ENCODE results near the gene CDX1.
A peak's percentile ranks its signal among the peaks of the same experiment; 100 is the strongest.

CDX1 gene

DNA sequence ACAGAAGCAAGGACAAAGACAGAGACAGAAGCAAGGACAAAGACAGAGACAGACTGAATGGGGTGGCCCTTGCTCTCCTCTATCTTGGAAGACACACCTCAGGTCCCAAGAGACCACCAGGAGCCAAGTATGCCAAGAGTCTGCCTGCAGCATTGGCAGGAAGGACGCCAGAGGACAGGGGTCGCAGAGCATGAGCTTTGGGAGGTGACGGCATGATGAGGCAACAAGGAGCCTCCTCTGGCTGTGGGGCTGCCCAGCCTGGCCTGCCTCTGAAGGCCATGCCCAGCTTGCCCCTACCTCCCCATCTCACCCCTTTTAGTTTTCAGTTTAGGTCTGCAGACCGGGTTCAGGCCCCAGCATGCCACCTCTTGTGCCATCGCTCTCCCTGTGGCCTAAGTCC, 28.6 kb upstream of the CDX1 start:
- no peak for TF ChIP-seq YY1 (IDR thresholded peaks at IDR 0.05; ENCODE audit: insufficient read depth, insufficient read length)
- TF ChIP-seq ZNF274 (IDR thresholded peaks at IDR 0.05; ENCODE audit: low read depth, low read length) = no peak
- TF ChIP-seq SUZ12 (IDR thresholded peaks at IDR 0.05; ENCODE audit: extremely low read depth, insufficient read depth, insufficient read length) = no peak
- DNase-seq (ENCODE audit: low read depth, low spot score) = no peak
- peaks cover 41% of the 10 kb centered on the region for H3K36me3 ChIP-seq (ENCODE audit: insufficient read depth, insufficient read length, low read length)
- peaks cover 43% of the 10 kb centered on the region for H3K4me1 ChIP-seq (ENCODE audit: insufficient read depth, insufficient read length)
- peak overlapping the region; percentile 44 for H3K9ac ChIP-seq (ENCODE audit: insufficient read length, low read depth)
- H3K9me3 ChIP-seq (ENCODE audit: insufficient read depth, low read length) = no peaks in the 10 kb centered on the region
- H3K4me3 ChIP-seq (ENCODE audit: insufficient read length, low read depth) = no peak overlapping the region
- peaks cover 15% of the 10 kb centered on the region for H3K27me3 ChIP-seq (ENCODE audit: insufficient read depth, insufficient read length)

DNA sequence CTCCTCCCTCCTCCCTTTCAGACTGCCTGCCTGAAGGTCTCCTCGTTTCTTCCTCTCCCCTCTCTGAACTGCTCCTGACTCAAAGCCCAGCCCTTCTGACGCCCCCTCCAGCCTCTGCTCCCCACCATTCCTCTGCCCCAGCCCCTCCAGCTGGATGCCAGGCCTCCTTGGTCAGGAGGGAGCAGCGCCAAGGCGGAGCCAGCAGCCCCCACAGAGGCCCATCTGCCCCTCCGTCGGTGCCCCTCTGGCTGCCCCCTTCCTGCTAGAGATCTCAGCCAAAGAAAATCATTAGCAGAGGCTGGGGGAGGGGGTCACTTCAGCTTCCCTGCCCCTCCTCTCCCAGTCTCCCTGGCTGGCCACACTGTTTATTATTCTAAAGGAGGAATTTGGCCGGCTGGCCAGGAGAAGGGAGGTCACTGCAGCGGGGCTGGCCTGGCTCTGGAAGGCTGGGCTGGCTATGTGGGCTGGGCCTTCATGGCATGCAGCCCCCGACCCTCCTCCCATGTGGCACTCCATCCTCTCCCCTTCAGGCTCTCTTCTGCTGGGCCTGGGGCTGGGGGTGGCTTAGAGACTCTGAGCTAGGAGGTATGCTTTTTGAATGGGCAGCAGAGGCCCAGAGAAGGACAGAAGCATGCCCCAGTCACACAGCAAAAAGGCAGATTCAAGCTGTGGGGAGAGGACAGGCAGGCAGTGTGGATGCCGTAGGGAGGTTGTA, 27.9 kb upstream of the CDX1 start:
- H3K4me1 ChIP-seq (ENCODE audit: insufficient read depth, insufficient read length) = peaks cover 43% of the 10 kb centered on the region
- no peak overlapping the region for H3K4me3 ChIP-seq (ENCODE audit: insufficient read length, low read depth)
- H3K9me3 ChIP-seq (ENCODE audit: insufficient read depth, low read length) = no peaks in the 10 kb centered on the region
- peak overlapping the region; percentile 44 for H3K9ac ChIP-seq (ENCODE audit: insufficient read length, low read depth)
- H3K27me3 ChIP-seq (ENCODE audit: insufficient read depth, insufficient read length) = peaks cover 9% of the 10 kb centered on the region
- no peak for DNase-seq (ENCODE audit: low read depth, low spot score)
- peaks cover 34% of the 10 kb centered on the region for H3K36me3 ChIP-seq (ENCODE audit: insufficient read depth, insufficient read length, low read length)
- TF ChIP-seq YY1 (IDR thresholded peaks at IDR 0.05; ENCODE audit: insufficient read depth, insufficient read length) = no peak
- no peak for TF ChIP-seq SUZ12 (IDR thresholded peaks at IDR 0.05; ENCODE audit: extremely low read depth, insufficient read depth, insufficient read length)
- no peak for TF ChIP-seq ZNF274 (IDR thresholded peaks at IDR 0.05; ENCODE audit: low read depth, low read length)

DNA sequence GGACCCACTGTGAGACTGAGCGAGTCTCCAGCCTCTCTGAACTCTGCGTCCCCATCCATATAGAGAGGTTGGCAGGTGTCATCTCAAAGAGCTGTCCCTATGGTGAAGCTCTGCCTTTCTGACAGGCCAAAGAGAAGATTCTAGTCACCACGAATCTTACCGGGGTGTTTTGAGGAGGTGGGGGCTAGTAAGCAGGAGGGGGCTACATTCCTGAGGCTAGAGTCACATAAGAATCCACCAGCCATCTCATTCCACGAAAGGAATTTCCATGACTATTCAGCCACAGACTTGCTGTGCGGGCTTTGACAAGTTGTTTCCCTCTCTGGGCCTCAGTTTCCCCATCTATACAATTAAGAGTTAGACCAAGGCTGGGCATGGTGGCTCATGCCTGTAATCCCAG, 27.2 kb upstream of the CDX1 start:
- Histone ChIP-seq H3K4me1 (ENCODE audit: insufficient read depth, insufficient read length) (peaks cover 45% of the 10 kb centered on the region), H3K27me3 (ENCODE audit: insufficient read depth, insufficient read length) (peaks cover 6% of the 10 kb centered on the region), H3K4me3 (ENCODE audit: insufficient read length, low read depth) (no peak overlapping the region), H3K9me3 (ENCODE audit: insufficient read depth, low read length) (no peaks in the 10 kb centered on the region), H3K36me3 (ENCODE audit: insufficient read depth, insufficient read length, low read length) (peaks cover 28% of the 10 kb centered on the region), H3K9ac (ENCODE audit: insufficient read length, low read depth) (peak overlapping the region; percentile 44)
- TF ChIP-seq SUZ12 (IDR thresholded peaks at IDR 0.05; ENCODE audit: extremely low read depth, insufficient read depth, insufficient read length) = no peak
- no peak for TF ChIP-seq YY1 (IDR thresholded peaks at IDR 0.05; ENCODE audit: insufficient read depth, insufficient read length)
- no peak for TF ChIP-seq ZNF274 (IDR thresholded peaks at IDR 0.05; ENCODE audit: low read depth, low read length)
- DNase-seq (ENCODE audit: low read depth, low spot score) = no peak

DNA sequence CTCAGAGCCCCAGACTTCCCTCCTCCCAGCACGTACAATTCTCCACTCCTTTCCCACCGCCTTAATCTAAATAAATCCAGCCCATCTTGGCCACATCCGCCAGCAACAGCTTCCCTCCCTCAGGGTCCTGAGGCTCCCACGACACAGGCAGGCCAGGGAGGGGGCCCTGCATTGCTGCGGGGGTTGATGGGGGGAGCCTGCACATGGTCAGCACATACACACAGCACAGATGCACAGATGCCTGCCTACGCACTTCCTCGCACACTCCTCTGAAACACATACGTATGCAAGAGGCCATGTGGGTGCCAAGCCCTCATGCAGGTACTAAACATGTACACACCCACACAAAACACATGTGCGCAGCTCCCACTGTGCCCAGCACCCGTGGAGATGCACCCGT, 25.7 kb upstream of the CDX1 start:
- H3K36me3 ChIP-seq (ENCODE audit: insufficient read depth, insufficient read length, low read length) = peaks cover 13% of the 10 kb centered on the region
- TF ChIP-seq YY1 (IDR thresholded peaks at IDR 0.05; ENCODE audit: insufficient read depth, insufficient read length) (no peak), ZNF274 (IDR thresholded peaks at IDR 0.05; ENCODE audit: low read depth, low read length) (no peak), SUZ12 (IDR thresholded peaks at IDR 0.05; ENCODE audit: extremely low read depth, insufficient read depth, insufficient read length) (no peak)
- H3K4me1 ChIP-seq (ENCODE audit: insufficient read depth, insufficient read length) = peaks cover 46% of the 10 kb centered on the region
- no peaks in the 10 kb centered on the region for H3K27me3 ChIP-seq (ENCODE audit: insufficient read depth, insufficient read length)
- no peak for DNase-seq (ENCODE audit: low read depth, low spot score)
- no peaks in the 10 kb centered on the region for H3K9me3 ChIP-seq (ENCODE audit: insufficient read depth, low read length)
- H3K4me3 ChIP-seq (ENCODE audit: insufficient read length, low read depth) = no peak overlapping the region
- peak overlapping the region; percentile 12 for H3K9ac ChIP-seq (ENCODE audit: insufficient read length, low read depth)

DNA sequence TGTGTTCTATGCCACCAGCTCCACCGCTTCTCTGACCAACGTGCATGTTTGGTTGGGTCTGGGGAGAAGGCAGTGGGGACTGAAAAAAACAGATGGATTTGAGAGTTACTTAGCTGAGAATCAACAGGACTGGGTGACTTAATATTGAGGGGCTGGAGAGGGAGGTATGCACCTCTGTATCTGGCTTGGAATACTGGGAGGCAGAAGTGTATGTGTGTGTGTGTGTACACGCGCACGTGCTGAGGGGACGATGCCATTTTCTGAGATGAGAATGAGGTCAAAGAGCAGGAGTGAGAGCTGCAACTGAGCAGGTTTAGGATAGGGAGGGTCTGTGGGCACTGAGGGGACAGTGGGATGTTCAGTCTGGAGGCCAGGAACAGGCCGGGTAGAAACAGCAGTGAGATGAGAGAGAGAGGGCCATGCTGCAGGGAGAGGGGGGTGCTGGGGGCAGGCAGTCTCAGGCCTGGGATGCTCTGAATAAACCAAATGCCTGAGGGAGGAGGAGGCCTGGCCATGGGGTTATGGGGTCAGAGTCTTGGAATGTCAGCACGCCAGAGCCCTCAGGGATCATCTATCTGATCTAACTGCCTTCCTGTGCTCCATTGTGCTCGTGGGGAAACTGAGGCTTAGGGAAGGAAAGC, 24.9 kb upstream of the CDX1 start:
- peak overlapping the region; percentile 58 for H3K9ac ChIP-seq (ENCODE audit: insufficient read length, low read depth)
- DNase-seq (ENCODE audit: low read depth, low spot score) = no peak
- TF ChIP-seq SUZ12 (IDR thresholded peaks at IDR 0.05; ENCODE audit: extremely low read depth, insufficient read depth, insufficient read length) = no peak
- no peaks in the 10 kb centered on the region for H3K27me3 ChIP-seq (ENCODE audit: insufficient read depth, insufficient read length)
- no peaks in the 10 kb centered on the region for H3K9me3 ChIP-seq (ENCODE audit: insufficient read depth, low read length)
- H3K4me3 ChIP-seq (ENCODE audit: insufficient read length, low read depth) = no peak overlapping the region
- H3K36me3 ChIP-seq (ENCODE audit: insufficient read depth, insufficient read length, low read length) = peaks cover 5% of the 10 kb centered on the region
- H3K4me1 ChIP-seq (ENCODE audit: insufficient read depth, insufficient read length) = peaks cover 40% of the 10 kb centered on the region

DNA sequence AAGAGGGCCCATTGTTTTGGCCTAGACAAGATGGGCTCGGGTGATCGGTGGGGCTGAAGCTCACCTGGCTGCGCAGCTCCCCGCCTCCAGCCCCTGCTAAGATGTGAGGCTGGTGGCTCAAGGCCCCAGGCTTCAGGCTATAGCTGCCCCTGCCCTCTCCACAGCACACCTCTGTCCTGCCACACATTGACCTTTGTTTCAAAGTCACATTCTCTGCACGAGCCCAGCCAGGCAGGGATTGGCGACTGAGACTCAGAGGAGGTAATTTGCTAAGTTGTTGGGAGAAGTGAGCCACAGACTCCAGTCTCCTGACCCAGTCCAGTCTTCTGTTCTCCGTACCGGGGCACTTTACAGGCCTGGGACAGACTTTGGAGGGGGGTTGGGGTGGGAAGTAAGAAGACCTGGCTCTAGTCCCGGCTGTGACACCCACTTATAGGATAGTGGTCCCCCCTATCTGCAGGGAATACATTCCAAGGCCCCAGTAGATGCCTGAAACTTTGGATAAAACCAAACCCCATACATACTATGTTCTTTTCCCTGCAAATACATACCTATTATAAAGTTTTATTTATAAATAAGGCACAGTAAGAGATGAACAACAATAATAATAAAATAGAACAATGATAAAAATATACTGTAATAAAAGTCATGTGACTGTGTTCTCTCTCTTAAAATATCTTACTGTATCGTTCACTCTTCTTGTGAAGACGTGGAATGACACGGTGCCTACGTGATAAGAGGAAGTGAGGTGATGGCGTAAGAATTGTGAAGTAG, 24.2 kb upstream of the CDX1 start:
- H3K4me3 ChIP-seq (ENCODE audit: insufficient read length, low read depth) = no peak overlapping the region
- H3K36me3 ChIP-seq (ENCODE audit: insufficient read depth, insufficient read length, low read length) = no peaks in the 10 kb centered on the region

DNA sequence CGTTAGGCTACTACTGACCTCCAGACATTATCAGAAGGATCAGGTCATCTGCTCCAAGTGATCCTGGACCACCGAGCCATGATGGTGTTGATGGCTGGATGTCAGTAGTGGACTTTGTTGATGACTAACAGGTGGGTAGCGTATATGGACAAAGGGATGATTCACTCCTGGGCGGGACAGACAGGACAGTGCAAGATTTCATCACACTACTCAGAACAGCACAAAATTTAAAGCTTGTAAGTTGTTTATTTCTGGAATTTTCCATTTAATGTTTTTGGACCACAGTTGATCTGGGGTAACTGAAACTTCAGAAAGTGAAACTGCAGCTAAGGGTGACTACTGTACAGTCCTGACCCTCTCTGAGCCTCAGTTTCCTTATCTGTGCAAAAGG, 23.6 kb upstream of the CDX1 start:
- DNase-seq (ENCODE audit: low read depth, low spot score) = no peak

More for the DNA sequence above, 24.2 kb upstream of the CDX1 start:
- Histone ChIP-seq H3K9ac (ENCODE audit: insufficient read length, low read depth) (peak overlapping the region; percentile 58), H3K27me3 (ENCODE audit: insufficient read depth, insufficient read length) (no peaks in the 10 kb centered on the region), H3K9me3 (ENCODE audit: insufficient read depth, low read length) (no peaks in the 10 kb centered on the region), H3K4me1 (ENCODE audit: insufficient read depth, insufficient read length) (peaks cover 36% of the 10 kb centered on the region)
- DNase-seq (ENCODE audit: low read depth, low spot score) = no peak
- no peak for TF ChIP-seq SUZ12 (IDR thresholded peaks at IDR 0.05; ENCODE audit: extremely low read depth, insufficient read depth, insufficient read length)
- no peak for TF ChIP-seq ZNF274 (IDR thresholded peaks at IDR 0.05; ENCODE audit: low read depth, low read length)
- TF ChIP-seq YY1 (IDR thresholded peaks at IDR 0.05; ENCODE audit: insufficient read depth, insufficient read length) = no peak

More for the DNA sequence above, 23.6 kb upstream of the CDX1 start:
- H3K36me3 ChIP-seq (ENCODE audit: insufficient read depth, insufficient read length, low read length) = no peaks in the 10 kb centered on the region
- no peaks in the 10 kb centered on the region for H3K27me3 ChIP-seq (ENCODE audit: insufficient read depth, insufficient read length)
- TF ChIP-seq SUZ12 (IDR thresholded peaks at IDR 0.05; ENCODE audit: extremely low read depth, insufficient read depth, insufficient read length) (no peak), ZNF274 (IDR thresholded peaks at IDR 0.05; ENCODE audit: low read depth, low read length) (no peak), YY1 (IDR thresholded peaks at IDR 0.05; ENCODE audit: insufficient read depth, insufficient read length) (no peak)
- H3K4me3 ChIP-seq (ENCODE audit: insufficient read length, low read depth) = no peak overlapping the region
- peaks cover 31% of the 10 kb centered on the region for H3K4me1 ChIP-seq (ENCODE audit: insufficient read depth, insufficient read length)
- H3K9ac ChIP-seq (ENCODE audit: insufficient read length, low read depth) = no peak overlapping the region
- H3K9me3 ChIP-seq (ENCODE audit: insufficient read depth, low read length) = no peaks in the 10 kb centered on the region

All from NT2/D1 (cell line).